Esophagus muscularis mucosa (tissue), 4 donors: Measurements from ENCODE around the gene AOX1.

Experiments used
- CTCF ChIP-seq, 3 experiments: fragments of 200-600 bp in 2 of 3; fragments of 450-650 bp in 1 of 3; sonication (generic) in 2 of 3; IDR thresholded peaks; one replicate each; pipeline ENCODE4 v1.5.1; 2017 to 2019; ENCODE audit warnings: antibody characterized with exemption in 3 of 3, mild to moderate bottlenecking in 2 of 3, moderate library complexity in 1 of 3
- EP300 ChIP-seq: sonication (generic); formaldehyde crosslinking; IDR thresholded peaks from one replicate; pipeline ENCODE4 v1.6.1; 2017; ENCODE audit warnings: antibody characterized with exemption
- POLR2A ChIP-seq: fragments of 450-650 bp; IDR thresholded peaks from one replicate; pipeline ENCODE4 v1.6.1; 2017; ENCODE audit warnings: antibody characterized with exemption, moderate library complexity, mild to moderate bottlenecking, low read depth
- POLR2AphosphoS5 ChIP-seq, 2 donors: sonication (generic); formaldehyde crosslinking; IDR thresholded peaks; one replicate each; pipeline ENCODE4 v1.6.1; 2017; ENCODE audit warnings: antibody characterized with exemption in 2 of 2

DNA sequence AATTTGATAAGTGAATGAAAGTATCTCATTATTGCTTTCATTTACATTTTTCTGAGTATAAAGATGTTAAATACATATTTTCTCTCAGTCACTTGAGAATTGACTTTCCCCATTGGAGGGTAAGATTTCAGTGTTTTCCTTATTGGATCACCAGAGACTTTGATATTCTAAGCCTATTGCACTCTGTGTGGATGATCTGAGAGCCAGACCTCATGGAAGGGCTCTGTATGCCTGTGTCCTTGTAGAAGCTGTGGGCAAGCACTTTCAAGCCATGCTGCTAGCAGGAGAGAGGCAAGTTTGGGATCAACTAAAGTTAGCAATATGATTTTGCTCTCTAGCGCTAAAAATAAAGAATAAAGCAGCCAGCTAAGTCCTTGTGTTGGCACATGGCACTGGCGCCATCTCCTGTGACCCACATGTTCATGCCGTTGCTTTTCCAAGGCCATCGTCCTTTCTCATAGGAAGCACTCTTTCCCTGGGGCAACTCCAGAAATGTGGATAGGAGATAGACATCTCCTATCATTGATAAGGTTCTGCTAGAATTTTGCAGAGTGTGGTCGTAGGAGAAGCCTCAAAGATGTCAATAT lies 72.6 kb downstream of the AOX1 start:
- TF ChIP-seq CTCF (IDR thresholded peaks at IDR 0.05): no peak
- no peak for TF ChIP-seq EP300
- no peak for TF ChIP-seq POLR2A
- no peak for TF ChIP-seq POLR2AphosphoS5 (IDR thresholded peaks at IDR 0.05)
